ENCODE data around the gene ST3GAL3.

GRCh38 chr1:43947061-43947873, 239.9 kb downstream of the ST3GAL3 start:
- TF ChIP-seq CTCF (IDR thresholded peaks at IDR 0.05) (no peak), POLR2A (IDR thresholded peaks at IDR 0.05) (no peak)

All from right lobe of liver (tissue), 4 donors.